GM18502 (cell line): Measurements from ENCODE around the gene RPN1.
"Not testable (repeated sequence)": the region's sequence is repeated elsewhere in the genome, so short reads cannot be mapped to it uniquely, and the experiment has no call there.

Experiments used
- ATAC-seq: cut with Tn5 transposase; IDR thresholded peaks from one replicate; pipeline ENCODE4 v1.9.1; 2021; ENCODE audit warnings: mild to moderate bottlenecking; ENCODE audit not compliant: unreplicated experiment, poor library complexity

RPN1 gene

DNA sequence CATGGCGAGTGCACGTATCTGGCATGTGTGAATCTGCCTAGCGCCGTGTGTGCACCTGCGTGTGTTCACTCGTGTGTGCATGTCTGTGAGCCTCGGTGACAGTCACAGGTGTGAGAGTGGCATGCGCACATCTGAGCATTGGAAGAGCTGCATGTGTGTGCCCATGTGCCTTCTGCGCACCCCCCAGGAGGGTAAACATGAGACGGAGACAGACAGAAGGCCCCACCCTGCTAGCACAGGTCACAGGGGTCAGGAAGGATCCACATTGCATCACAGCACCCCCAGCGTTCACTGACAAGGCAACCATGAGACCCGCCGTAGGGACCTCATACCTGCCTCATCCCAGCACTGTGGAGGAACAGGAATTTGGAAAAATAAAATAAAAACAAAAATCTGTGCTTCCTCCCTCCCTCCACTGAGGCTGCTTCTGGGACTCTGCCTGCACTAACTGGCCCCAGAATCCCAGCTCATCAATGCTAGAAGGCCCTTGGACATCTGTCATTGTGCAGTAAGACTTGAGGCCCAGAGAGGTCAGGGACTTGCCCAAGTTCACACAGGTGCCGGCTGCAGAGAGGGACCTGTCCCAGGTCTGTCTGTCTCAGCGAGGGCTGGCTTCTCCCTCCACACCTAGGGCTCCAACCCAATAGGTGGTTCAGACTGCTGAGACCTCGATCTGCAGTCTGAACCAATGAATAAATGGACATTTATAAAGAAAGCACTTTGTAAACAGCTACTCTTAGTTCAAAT lies 37.4 kb downstream of the RPN1 start:
- no peak for ATAC-seq

DNA sequence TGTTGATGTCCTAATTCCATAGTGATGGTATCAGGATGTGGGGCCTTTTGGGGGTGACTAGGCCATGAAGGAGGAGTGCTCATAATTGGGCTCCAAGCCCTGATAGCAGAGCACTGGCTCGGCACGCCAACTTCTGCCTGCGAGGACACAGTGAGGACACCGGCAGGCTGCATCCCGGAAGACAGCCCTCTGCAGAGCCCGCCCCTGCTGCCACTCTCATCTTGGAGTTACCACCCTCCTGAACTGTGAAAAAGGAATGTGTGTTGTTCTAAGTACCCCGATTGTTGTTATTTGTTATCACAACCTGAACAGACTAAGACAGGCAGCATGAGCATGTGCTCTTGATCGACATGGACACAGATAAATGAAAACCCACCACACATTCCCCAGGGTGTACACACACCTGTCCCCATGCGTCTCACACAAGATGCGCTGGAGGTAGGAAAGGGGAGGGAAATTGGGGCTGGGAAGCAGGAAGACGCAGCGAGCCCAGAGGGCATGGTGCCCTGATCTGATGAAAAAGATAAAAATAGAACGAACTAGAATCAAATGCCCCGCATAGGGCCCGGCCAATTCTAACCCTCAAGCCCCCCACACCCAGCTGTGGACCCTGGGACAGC lies 40.1 kb downstream of the RPN1 start:
- ATAC-seq: no peak

DNA sequence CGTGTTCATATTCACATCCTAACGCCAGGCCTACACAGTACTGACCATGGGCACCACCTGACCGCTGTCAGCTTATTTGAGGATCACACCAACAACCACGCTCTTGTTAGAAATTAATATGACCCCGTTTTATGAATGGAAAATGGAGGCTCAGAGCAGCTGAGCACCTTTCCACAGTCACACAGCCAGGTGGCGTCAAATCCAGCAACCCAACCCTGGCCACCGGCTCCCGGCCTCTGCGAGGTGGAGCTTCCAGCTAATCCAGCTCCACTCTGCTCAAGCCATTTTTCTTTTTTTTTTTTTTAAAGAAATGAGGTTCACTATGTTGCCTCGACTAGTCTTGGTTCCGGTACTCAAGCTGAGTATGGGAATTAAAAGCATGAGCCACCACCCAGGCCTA lies 41.3 kb downstream of the RPN1 start:
- ATAC-seq: no peak

DNA sequence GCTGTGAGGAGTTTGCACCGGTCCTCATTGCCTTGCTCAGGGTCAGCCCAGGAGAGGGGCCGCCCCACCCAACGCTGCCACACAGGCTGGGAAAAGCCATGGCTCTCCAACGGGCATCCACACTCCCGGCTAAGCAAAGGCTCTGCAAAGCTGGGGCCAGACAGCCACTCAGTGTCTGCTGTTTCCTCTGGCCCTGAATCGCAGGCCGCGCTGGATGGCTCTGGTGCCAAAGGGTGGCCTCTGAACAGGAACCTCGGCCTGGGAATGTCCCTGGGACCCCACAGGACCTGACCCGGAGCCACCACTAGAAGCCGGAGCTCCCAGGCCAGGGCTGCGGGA lies 42.9 kb downstream of the RPN1 start:
- no peak for ATAC-seq

DNA sequence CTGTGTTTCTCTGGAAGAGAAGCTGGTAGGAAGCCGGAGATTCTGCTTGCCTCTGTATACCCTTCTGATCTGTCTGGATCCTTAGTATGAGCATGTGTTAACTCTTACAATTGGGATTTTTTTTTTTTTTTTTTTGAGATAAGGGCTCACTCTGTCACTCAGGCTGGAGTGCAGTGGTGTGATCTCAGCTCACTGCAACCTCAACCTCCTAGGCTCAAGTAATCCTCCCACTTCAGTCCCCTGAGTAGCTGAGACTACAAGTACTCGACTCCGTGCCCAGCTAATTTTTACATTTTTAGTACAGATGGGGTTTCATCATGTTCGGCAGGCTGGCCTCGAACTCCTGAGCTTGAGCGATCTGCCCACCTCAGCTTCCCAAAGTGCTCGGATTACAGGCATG lies 44.5 kb downstream of the RPN1 start:
- ATAC-seq: no peak

DNA sequence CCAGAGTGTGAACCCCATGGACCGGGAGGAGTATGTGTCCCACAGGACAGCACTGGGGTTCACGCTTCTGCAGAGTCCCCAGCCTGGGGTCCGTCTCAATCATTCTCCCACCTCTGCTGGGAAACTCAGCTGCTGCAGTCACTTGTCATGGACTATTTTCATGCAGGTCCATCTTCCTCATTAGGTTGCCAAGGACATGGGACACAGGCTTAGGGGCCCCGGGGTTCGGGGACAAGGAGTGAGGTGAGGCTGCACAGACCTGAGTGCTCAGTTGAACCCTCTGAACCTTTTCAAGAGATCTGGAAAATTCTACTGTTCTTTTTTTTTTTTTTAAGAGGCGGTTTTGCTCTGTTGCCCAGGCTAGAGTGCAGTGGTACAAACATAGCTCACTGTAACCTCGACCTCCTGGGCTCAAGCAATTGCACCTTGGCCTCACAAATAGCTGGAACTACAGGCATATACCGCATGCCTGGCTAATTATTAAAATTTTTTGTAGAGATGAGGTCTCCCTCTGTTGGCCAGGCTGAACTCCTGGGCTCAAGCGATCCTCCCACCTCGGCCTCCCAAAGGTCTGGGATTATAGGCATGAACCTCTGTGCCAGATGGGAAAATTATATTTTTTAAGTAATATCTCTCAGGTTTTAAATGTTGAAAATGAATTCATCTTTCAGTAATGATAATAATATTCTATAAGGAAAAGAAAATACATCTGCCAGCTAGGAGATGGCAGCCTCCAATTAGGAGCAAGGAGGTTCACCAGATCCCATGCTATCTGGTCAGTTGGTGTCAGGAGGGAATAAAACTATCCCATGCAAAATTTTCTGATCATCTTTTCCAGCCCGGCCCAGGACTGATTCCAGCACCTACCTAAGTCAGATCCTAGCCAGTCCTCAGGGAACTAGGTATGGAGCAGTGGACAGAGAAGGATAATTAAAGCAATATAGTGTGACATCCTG lies 45.2 kb downstream of the RPN1 start:
- ATAC-seq: no peak

DNA sequence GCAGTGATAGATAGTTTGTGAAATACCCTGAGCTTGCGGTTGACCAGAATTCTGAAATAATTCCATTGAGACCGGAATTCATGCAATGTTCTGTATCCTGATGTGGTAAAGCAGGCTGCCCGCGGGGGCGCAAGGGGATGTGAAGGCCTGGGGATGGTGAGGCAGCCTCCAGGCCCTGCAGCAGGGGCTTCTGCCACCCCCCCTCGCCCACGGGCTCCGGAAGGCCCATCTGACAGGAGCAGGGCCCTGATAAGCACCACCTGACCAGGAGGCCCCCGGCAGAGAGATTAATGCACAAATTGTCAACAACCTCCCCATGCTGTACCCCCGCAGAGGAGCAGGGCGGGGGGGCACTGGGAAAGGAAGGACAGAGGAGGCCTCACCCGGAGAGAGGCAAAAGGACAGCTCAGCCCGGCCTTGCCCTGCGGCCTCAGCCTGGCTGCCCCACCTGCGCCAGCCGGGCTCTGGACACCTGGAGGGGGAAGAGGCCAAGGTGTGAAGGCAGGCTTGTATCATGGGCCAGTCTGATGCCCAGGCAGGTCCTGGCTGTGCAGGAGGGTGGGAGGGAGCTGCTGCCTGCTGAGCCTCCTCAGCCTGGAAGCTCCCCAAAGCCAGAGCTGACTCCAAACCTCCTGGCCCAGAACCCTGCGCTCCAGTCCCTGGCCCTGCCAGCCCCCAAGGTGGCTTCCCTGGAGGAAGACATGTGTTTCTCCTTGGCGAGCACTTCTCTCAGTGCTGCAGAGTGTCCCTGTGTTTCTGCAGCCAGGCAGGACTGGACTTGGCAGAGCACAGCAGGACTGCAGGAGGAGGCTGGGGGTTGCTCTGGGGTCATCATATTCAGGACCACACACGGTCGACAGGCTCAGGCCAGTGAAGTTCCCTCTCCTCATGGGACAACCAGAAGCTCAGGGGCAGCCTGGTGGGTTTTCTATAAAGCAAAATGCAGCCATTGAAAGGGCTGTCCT lies 46.5 kb downstream of the RPN1 start:
- no peak for ATAC-seq

DNA sequence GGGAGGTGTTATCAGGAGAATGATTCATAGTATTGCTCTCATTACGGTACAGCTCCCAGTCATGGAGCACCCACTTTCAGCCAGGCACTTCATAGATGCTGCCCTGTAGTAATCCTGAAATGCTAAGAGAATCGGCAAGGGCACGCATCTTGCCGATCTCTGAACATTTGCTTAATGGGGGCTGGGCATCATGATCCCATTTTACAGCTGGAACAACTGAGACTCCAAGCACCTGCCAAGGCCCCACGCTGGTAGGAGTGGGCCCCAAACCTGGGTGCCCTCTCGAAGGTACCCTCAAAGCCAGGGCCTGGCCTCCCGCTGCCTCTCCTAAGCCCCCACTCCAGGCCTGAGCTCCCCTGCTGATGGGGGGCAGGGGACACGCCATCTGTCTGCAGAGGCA lies 47.3 kb downstream of the RPN1 start:
- ATAC-seq: no peak

DNA sequence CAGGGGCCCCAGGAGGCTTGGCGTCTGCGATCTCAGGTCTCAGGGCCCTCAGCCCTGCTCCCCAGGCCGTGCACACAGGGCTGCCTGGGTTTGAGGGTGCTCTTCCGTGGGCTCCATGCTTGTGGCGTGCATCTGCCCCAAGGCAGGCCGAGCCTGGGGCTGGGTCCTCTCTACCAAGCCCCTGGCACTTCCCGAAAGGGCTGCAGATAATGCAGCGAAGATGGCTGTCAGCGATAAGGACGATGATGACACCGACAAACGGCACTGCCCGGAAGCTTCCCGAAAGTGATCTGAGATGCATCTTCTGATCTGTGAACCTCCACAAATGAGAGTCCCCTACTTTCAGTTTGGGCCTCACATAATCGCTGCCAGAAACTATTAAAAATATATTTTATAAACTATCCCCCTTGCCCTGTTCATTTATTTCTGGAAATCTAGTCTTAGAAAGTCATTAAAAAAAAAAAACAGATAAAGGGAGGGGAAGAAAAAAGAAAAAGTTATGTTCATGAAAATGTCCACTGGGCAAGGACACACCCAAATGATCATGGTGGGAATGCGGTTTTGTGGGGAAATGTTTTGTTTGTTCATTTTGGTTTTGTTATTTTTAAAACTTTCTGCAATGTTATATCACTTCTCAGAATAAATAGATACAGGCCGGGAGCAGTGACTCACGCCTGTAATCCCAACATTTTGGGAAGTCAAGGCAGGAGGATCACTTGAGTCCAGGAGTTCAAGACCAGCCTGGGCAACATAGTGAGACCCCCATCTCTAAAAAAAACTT lies 51.5 kb downstream of the RPN1 start:
- ATAC-seq: no peak

DNA sequence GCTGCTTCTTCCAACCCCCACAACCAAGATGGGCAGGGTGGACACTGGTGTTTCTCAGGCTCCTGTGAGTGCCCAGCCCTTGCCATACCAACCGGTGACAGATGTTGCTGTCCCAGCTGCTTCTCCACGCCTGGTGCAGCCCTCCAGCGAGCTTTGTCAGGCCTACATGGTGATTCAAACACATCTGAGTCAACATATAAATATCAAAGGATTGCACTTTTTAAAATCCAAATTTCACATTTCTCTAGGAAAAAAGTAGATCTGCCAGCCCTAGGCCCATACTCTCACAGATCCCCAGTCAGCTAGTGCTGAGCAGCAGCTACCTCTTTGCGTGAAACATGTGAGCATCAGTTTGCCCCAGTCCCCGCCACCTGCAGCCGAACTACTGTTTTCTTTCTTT lies 52.7 kb downstream of the RPN1 start:
- ATAC-seq: no peak

DNA sequence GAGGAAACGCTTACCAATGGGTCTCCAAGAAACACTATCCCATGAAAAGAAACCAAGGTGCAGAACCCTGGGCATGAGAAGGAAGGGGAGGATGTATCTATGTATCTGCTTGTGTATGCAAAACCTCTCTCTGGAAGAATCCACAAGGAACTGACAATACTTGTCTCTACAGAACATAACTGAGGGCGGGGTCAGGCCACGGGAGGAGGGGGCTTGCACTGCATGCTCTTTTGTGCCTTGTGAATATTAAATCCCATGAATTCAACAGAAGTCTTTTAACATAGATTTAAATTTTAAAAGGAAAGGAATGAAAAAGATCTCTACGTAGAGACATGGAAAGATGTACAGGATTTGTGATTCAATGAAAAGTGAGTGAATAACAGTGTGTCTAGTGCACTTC lies 57.8 kb downstream of the RPN1 start:
- no peak for ATAC-seq

DNA sequence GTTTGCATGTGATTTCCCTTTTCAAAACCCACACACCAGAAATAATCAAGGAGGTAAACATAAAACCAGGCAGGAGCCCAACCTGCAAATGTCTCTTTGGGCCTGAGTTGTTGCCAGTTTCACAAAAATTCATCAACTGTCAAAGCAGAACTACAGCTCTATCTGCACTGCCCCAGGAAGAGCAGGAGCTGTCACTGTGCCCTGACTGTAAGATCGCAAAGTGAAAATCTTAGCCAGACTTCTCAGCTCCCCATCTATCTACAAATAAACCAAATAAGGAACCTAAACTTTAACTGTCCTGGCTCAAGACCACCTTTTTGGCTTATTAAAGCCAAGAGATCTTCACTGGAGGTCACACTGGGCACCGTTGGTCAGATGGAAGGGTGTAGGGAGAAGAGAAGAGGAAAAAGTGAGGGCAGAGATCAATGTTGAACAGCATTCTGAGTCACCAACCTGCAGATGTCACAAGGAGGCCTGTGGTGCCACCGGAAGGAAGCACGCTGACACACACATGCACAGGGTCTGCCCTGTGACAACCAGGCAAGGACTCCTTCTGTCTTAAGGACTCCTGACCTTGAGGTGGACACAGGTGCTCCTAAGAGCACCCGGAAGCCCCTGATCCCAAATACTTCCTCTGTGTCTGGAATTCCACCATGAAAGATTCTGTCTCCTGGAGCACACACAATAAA lies 58.7 kb downstream of the RPN1 start:
- ATAC-seq: no peak

DNA sequence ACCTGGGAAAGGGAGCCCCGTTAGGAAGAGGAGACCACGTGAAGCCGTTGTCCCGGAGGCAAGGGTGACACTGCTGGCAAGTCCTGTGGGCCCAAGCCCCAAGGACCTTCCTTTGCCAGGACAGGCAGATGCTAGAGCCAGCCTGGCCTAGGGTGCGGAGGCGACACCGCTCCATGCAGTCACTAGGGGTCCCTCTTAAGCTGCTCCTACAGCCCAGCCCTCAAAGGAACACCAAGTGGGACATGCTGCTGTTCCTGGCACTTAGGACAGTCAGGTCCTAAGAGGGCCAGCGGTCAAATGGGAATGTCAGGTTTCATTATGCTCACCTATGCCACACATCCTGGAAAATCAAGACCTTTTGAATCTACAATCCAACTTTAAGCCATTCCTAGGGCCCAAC lies 59.7 kb downstream of the RPN1 start:
- ATAC-seq: no peak

DNA sequence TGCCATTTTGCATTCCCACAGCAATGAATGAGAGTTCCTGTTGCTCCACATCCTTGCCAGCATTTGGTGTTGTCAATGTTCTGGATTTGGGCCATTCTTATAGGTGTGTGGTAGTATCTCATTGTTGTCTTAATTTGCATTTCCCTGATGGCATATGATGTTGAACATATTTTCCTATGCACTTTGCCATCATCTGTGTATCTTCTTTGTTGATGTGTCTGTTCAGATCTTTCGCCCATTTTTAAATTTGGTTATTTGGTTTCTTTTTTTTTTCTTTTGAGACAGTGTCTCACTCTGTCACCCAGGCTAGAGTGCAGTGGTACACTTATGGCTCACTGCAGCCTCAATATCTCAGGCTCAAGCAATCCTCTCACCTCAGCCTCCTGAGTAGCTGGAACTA lies 60.6 kb downstream of the RPN1 start:
- not testable (repeated sequence) for ATAC-seq

DNA sequence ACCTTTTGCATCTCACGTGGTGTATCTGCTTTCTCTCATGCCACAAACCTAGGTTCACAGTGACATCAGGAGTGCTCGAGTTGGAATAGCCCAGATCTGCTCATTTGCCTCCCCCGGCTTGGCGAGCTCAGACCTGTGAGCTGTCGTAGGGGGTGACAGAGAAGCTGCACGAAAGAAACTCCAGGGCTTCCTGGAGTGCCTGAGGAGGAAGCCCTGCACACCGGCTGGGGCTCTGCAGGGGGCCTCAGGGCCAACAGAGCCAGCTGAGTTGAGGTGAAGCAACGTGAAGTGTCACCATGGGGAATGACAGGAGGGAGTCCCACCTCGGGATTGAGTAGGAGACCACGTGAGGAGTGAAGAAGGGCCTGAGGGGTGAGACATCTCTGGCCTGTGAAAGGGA lies 62.5 kb downstream of the RPN1 start:
- ATAC-seq: no peak

DNA sequence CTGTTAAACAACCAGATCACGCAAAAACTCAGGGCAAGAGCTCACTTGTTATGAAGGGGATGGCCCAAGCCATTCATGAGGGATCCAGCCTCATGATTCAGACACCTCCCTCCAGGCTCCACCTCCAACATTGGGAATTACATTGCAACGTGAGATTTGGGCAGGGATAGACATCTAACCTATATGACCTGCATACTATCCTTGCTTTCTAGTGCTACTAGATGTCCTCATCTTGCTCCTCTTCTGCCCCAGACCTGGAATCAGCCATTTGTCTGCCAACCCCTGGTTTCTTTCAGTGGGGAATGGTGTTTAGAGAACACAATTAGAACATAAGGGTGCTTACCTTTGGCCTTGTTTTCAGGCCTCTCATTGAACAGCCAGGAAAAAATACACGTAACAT lies 63.2 kb downstream of the RPN1 start:
- ATAC-seq: no peak

DNA sequence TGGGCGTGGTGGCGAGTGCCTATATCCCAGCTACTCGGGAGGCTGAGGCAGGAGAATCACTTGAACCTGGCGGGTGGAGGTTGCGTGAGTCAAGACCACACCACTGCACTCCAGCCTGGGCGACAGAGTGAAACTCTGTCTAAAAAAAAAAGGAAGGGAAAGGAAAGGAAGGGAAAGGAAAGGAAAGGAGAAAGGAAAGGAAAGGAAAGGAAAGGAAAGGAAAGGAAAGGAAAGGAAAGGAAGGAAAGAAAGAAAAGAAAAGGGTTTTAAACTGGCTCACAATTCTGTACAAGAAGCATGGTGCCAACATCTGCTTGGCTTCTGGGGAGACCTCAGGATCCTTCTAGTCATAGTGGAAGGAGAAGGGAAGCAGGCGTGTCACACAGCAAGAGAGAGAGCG lies 63.7 kb downstream of the RPN1 start:
- not testable (repeated sequence) for ATAC-seq

DNA sequence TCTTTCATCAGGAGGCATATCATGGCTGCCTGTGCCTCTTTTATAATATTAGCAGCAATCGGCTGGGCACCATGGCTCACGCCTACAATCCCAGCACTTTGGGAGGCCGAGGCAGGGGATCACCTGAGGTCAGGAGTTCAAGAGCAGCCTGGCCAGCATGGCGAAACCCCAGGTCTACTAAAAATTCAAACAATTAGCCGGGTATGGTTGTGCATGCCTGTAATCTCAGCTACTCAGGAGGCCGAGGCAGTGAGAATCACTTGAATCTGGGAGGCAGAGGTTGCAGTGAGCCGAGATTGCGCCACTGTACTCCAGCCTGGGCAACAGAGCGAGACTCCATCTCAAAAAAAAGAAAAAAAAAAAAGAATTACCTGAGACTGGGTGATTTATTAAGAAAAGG lies 64.2 kb downstream of the RPN1 start:
- not testable (repeated sequence) for ATAC-seq

DNA sequence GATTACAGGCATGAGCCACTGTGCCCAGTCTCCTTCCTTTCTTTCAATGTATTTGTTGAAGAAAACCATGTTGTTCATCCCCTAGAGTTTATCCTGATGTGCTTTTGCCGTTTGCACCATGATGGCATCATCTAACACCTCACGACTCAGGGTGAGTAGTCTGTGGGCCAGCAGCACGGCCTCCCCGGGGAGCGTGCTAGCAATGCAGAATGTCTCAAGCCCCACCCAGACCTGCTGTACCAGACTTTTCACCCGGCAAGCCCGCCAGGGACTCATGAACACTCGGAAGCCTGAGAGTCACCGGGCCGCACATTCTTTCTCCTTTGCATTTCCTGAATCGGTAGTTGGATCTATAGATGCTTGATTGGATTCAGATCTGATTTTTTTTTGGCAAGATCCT lies 64.6 kb downstream of the RPN1 start:
- ATAC-seq: no peak
